SU-DHL-6 (cell line): ENCODE results near the gene NELL2.

Experiments
- EZH2phosphoT487 ChIP-seq: fragments of 200-600 bp; sonication (generic), shearing (Covaris generic); conservative IDR thresholded peaks from 2 replicates; pipeline ENCODE4 v1.6.1; 2018; ENCODE audit warnings: mild to moderate bottlenecking, antibody characterized with exemption, low read length, moderate library complexity, mixed read lengths
- TF ChIP-seq, protein P1 (sequence below): fragments of 200-600 bp; sonication (generic); IDR thresholded peaks from one replicate; pipeline ENCODE4 v1.5.1; 2017; ENCODE audit warnings: antibody characterized with exemption, mild to moderate bottlenecking, low read length, moderate library complexity; ENCODE audit not compliant: insufficient read depth, poor library complexity, severe bottlenecking

DNA sequence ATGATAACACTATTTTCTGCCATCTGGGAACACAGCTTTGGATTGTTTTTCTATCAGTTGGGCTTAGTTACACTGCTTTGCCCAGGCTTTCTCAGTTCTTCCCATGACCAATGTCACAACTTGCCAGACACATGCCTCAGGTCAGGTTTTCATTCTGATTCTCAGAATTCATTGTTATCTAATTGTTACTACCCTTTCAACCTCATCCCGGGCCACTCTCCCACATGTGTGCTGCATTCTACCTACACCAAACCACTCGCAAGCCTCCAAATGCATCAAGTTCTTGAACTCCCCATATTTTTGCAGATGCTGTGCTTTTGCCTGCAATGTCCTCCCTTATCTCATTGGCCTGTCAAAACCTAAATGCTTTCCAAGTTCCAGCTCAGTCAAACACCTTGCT is 36.3 kb downstream of the NELL2 start:
- TF ChIP-seq, protein P1, sequence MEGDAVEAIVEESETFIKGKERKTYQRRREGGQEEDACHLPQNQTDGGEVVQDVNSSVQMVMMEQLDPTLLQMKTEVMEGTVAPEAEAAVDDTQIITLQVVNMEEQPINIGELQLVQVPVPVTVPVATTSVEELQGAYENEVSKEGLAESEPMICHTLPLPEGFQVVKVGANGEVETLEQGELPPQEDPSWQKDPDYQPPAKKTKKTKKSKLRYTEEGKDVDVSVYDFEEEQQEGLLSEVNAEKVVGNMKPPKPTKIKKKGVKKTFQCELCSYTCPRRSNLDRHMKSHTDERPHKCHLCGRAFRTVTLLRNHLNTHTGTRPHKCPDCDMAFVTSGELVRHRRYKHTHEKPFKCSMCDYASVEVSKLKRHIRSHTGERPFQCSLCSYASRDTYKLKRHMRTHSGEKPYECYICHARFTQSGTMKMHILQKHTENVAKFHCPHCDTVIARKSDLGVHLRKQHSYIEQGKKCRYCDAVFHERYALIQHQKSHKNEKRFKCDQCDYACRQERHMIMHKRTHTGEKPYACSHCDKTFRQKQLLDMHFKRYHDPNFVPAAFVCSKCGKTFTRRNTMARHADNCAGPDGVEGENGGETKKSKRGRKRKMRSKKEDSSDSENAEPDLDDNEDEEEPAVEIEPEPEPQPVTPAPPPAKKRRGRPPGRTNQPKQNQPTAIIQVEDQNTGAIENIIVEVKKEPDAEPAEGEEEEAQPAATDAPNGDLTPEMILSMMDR = no peak
- TF ChIP-seq EZH2phosphoT487 = no peak
